Measurements from ENCODE around the gene LBH. TPM values are rescaled to one million over a fixed set of nuclear protein-coding genes. Genes with fewer than 3 reads are reported as not detected.

LBH gene
- total RNA-seq, 3 donors from 2014 or later = 18.2 to 153 (median 87.2) TPM

- no peaks in the 10 kb centered on the region for H3K4me1 ChIP-seq
- peak overlapping the region in 1 of 2 donors; percentile 34 for H3K27ac ChIP-seq
- DNase-seq (ENCODE audit: low spot score in 2 of 2) = no peak
- H3K9me3 ChIP-seq = no peaks in the 10 kb centered on the region
- no peak overlapping the region for H3K4me3 ChIP-seq
- TF ChIP-seq, protein P1, sequence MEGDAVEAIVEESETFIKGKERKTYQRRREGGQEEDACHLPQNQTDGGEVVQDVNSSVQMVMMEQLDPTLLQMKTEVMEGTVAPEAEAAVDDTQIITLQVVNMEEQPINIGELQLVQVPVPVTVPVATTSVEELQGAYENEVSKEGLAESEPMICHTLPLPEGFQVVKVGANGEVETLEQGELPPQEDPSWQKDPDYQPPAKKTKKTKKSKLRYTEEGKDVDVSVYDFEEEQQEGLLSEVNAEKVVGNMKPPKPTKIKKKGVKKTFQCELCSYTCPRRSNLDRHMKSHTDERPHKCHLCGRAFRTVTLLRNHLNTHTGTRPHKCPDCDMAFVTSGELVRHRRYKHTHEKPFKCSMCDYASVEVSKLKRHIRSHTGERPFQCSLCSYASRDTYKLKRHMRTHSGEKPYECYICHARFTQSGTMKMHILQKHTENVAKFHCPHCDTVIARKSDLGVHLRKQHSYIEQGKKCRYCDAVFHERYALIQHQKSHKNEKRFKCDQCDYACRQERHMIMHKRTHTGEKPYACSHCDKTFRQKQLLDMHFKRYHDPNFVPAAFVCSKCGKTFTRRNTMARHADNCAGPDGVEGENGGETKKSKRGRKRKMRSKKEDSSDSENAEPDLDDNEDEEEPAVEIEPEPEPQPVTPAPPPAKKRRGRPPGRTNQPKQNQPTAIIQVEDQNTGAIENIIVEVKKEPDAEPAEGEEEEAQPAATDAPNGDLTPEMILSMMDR (IDR thresholded peaks at IDR 0.05) = no peak
- no peak for TF ChIP-seq POLR2AphosphoS5 (IDR thresholded peaks at IDR 0.05)
- no peak for TF ChIP-seq POLR2A (IDR thresholded peaks at IDR 0.05)
- no peaks in the 10 kb centered on the region for H3K27me3 ChIP-seq
- no peaks in the 10 kb centered on the region for H3K36me3 ChIP-seq
- intact Hi-C loops (cut with DNase I; ENCODE audit: low total_unique reads) = no loop called here
These were observed 24.4 kb downstream of the LBH start for GRCh38 chr2:30255466-30256408.

- DNase-seq (ENCODE audit: low spot score in 2 of 2) = no peak
- Histone ChIP-seq H3K4me1 (no peaks in the 10 kb centered on the region), H3K4me3 (no peak overlapping the region), H3K36me3 (no peaks in the 10 kb centered on the region), H3K27me3 (no peaks in the 10 kb centered on the region), H3K9me3 (peaks cover 0 to 7% of the 10 kb centered on the region in 2 donors), H3K27ac (no peak overlapping the region)
- intact Hi-C loops (cut with DNase I; ENCODE audit: low total_unique reads) = no loop called here
- TF ChIP-seq POLR2A (IDR thresholded peaks at IDR 0.05) (no peak), POLR2AphosphoS5 (IDR thresholded peaks at IDR 0.05) (no peak)
- TF ChIP-seq, protein P1 (IDR thresholded peaks at IDR 0.05) = no peak
These were observed 26.2 kb downstream of the LBH start for GRCh38 chr2:30257266-30258214.

- intact Hi-C loops (cut with DNase I; ENCODE audit: low total_unique reads) = no loop called here
These were observed 27.7 kb downstream of the LBH start for GRCh38 chr2:30259071-30259470.

DNA sequence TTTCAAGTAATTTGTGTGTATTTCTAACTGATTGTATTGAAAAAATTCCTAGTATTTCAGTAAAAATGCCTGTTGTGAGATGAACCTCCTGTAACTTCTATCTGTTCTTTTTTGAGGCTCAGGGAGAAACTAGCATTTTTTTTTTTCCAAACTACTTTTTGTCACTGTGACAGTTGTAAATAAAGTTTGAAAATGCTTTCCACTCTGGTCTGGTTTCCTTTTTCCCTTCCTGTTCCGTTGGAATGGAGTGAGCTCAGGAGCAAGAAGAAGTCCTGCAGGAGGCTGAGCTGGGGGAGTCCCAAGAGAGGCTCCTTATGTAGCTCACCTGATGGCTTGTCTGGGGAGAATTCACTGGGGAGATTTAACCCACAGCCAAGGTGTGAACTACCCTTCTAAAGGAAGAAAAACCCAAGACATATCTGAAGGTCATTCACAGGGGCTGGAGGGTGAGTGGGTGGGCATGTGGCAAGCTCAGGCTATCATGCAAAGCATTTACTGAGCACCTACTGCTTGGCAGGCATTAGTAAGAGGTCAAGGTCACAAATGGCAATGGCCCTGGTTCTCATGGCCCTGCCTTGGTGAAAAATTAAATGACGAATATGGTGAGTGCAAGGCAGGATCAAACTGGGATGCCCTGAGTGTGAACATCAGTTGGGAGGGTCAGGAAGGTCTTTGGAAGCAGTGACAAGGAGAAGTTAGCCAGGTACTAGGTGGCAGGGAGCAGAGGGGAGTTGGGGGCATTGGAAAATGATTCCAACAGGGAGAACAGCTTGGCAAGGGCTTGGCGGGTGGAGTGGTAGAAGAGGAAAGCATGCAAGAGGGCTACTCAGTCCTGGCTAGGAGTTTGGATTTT lies 28.7 kb downstream of the LBH start:
- no peak overlapping the region for H3K4me3 ChIP-seq
- intact Hi-C loops (cut with DNase I; ENCODE audit: low total_unique reads) = loop anchor here (5.0 kb wide), 1 partner anchor 1742 kb away; no protein-coding TSS in a partner anchor
- H3K9me3 ChIP-seq = peaks cover 0 to 7% of the 10 kb centered on the region in 2 donors
- DNase-seq (ENCODE audit: low spot score in 2 of 2) = no peak
- H3K4me1 ChIP-seq = no peaks in the 10 kb centered on the region
- no peaks in the 10 kb centered on the region for H3K27me3 ChIP-seq
- H3K36me3 ChIP-seq = no peaks in the 10 kb centered on the region
- TF ChIP-seq POLR2AphosphoS5 (IDR thresholded peaks at IDR 0.05) (no peak), POLR2A (IDR thresholded peaks at IDR 0.05) (no peak)
- TF ChIP-seq, protein P1 (IDR thresholded peaks at IDR 0.05) = no peak
- no peak overlapping the region for H3K27ac ChIP-seq

More at GRCh38 chr2:30259071-30259470, 27.7 kb downstream of the LBH start:
- no peak for DNase-seq (ENCODE audit: low spot score in 2 of 2)
- TF ChIP-seq POLR2AphosphoS5 (IDR thresholded peaks at IDR 0.05) = no peak
- TF ChIP-seq, protein P1 (IDR thresholded peaks at IDR 0.05) = no peak
- TF ChIP-seq POLR2A (IDR thresholded peaks at IDR 0.05) = no peak
- H3K4me3 ChIP-seq = no peak overlapping the region
- no peaks in the 10 kb centered on the region for H3K4me1 ChIP-seq
- H3K27me3 ChIP-seq = no peaks in the 10 kb centered on the region
- no peak overlapping the region for H3K27ac ChIP-seq
- no peaks in the 10 kb centered on the region for H3K36me3 ChIP-seq
- peaks cover 0 to 7% of the 10 kb centered on the region in 2 donors for H3K9me3 ChIP-seq
